ENCODE data around the gene NDUFS7. TPM values are rescaled to one million over a fixed set of nuclear protein-coding genes. Genes with fewer than 3 reads are reported as not detected.

The NDUFS7 gene
- total RNA-seq, 1 donor from 2014 or later = 76.7 TPM

- H3K36me3 ChIP-seq = peaks cover 81% of the 10 kb centered on the region
- DNase-seq (no peak), ATAC-seq (no peak)
- no peaks in the 10 kb centered on the region for H3K27me3 ChIP-seq (ENCODE audit: low read depth)
- TF ChIP-seq CTCF (IDR thresholded peaks at IDR 0.05) = no peak
- no peak overlapping the region for H3K4me3 ChIP-seq
- peaks cover under 1% of the 10 kb centered on the region for H3K4me1 ChIP-seq
- H3K9me3 ChIP-seq = no peaks in the 10 kb centered on the region
- intact Hi-C loops (cut with DNase I) = no loop called here
- no peak overlapping the region for H3K27ac ChIP-seq
Observed at GRCh38 chr19:1432507-1432887, 48.8 kb downstream of the NDUFS7 start.

GRCh38 chr19:1433119-1434039 lies 49.7 kb downstream of the NDUFS7 start:
- Histone ChIP-seq H3K27ac (no peak overlapping the region), H3K36me3 (peaks cover 74% of the 10 kb centered on the region), H3K4me3 (no peak overlapping the region), H3K27me3 (ENCODE audit: low read depth) (no peaks in the 10 kb centered on the region), H3K9me3 (no peaks in the 10 kb centered on the region), H3K4me1 (peaks cover 5% of the 10 kb centered on the region)
- ATAC-seq = no peak
- no peak for TF ChIP-seq CTCF (IDR thresholded peaks at IDR 0.05)
- DNase-seq = no peak
- intact Hi-C loops (cut with DNase I) = no loop called here

- H3K27ac ChIP-seq = no peak overlapping the region
- H3K9me3 ChIP-seq = no peaks in the 10 kb centered on the region
- no peak overlapping the region for H3K4me3 ChIP-seq
- peaks cover 67% of the 10 kb centered on the region for H3K36me3 ChIP-seq
- DNase-seq (no peak), ATAC-seq (no peak)
- peaks cover 6% of the 10 kb centered on the region for H3K4me1 ChIP-seq
- no peak for TF ChIP-seq CTCF (IDR thresholded peaks at IDR 0.05)
- intact Hi-C loops (cut with DNase I) = no loop called here
- H3K27me3 ChIP-seq (ENCODE audit: low read depth) = no peaks in the 10 kb centered on the region
Observed at GRCh38 chr19:1434040-1434366, 50.3 kb downstream of the NDUFS7 start.

- Histone ChIP-seq H3K27me3 (ENCODE audit: low read depth) (no peaks in the 10 kb centered on the region), H3K36me3 (peaks cover 66% of the 10 kb centered on the region), H3K27ac (no peak overlapping the region), H3K9me3 (no peaks in the 10 kb centered on the region), H3K4me1 (peaks cover 13% of the 10 kb centered on the region), H3K4me3 (no peak overlapping the region)
- TF ChIP-seq CTCF (IDR thresholded peaks at IDR 0.05) = no peak
- no peak for ATAC-seq
- DNase-seq = no peak
- intact Hi-C loops (cut with DNase I) = no loop called here
Observed at GRCh38 chr19:1434577-1435060, 50.9 kb downstream of the NDUFS7 start.

GRCh38 chr19:1435378-1435989 lies 51.8 kb downstream of the NDUFS7 start:
- Histone ChIP-seq H3K27me3 (ENCODE audit: low read depth) (no peaks in the 10 kb centered on the region), H3K4me1 (peaks cover 20% of the 10 kb centered on the region), H3K4me3 (no peak overlapping the region), H3K9me3 (no peaks in the 10 kb centered on the region), H3K36me3 (peaks cover 66% of the 10 kb centered on the region), H3K27ac (no peak overlapping the region)
- intact Hi-C loops (cut with DNase I) = no loop called here
- TF ChIP-seq CTCF (IDR thresholded peaks at IDR 0.05) = no peak
- no peak for ATAC-seq
- no peak for DNase-seq
